Progenitor cell of endocrine pancreas (in vitro differentiated cells): Measurements from ENCODE around the gene SLC25A22. TPM values are rescaled to one million over a fixed set of nuclear protein-coding genes. Genes with fewer than 3 reads are reported as not detected.
A peak's percentile ranks its signal among the peaks of the same experiment; 100 is the strongest.

Experiments used
- DNase-seq: peaks from one replicate; pipeline ENCODE4 v3.0.0; 2021; ENCODE audit warnings: low spot score; ENCODE audit not compliant: unreplicated experiment
- H3K27ac Mint-ChIP-seq: 2 replicates; pipeline ENCODE4 v1.8.0; 2021; ENCODE audit warnings: mild to moderate bottlenecking, moderate library complexity, mixed read lengths
- H3K27me3 Mint-ChIP-seq: 2 replicates; pipeline ENCODE4 v1.8.0; 2021; ENCODE audit warnings: mixed read lengths
- H3K36me3 Mint-ChIP-seq: 2 replicates; pipeline ENCODE4 v1.8.0; 2022; ENCODE audit warnings: mixed read lengths; ENCODE audit not compliant: insufficient read depth
- H3K4me1 Mint-ChIP-seq: 2 replicates; pipeline ENCODE4 v1.8.0; 2021; ENCODE audit warnings: low read depth, mixed read lengths
- H3K4me3 Mint-ChIP-seq: 2 replicates; pipeline ENCODE4 v1.8.0; 2021; ENCODE audit warnings: low read depth, mild to moderate bottlenecking, moderate library complexity, mixed read lengths
- H3K9me3 Mint-ChIP-seq: 2 replicates; pipeline ENCODE4 v1.8.0; 2021; ENCODE audit warnings: low read depth, mixed read lengths
- CTCF ChIP-seq: fragments of 200-600 bp; sonication (generic); IDR thresholded peaks from one replicate; pipeline ENCODE4 v1.5.0; 2021; ENCODE audit warnings: antibody characterized with exemption, mild to moderate bottlenecking; ENCODE audit not compliant: unreplicated experiment
- total RNA-seq: library from RNA; stranded (reverse); gene quantifications from 2 replicates; pipeline ENCODE4 v1.2.1, GENCODE V29; 2021

Gene SLC25A22
- total RNA-seq, 1 donor from 2014 or later = 40.5 TPM

DNA sequence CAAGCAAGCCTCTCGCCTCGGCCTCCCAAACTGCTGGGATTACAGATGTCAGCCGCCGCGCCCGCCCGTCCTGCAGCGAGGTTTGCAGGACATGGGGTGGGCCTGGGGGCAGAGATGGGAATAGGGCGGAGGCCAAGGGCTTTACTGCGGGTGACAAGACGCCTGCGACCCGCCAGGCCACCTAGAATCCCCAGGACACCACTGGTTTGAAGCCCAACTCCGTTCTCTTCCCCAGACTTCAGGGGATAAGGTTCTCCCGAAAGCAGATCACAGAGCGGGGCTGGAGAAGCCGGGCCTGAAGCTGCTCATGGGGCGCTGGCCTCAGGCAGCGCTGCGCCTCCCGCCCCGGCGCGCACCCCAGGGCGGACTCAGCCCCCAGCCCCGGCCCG is 43.9 kb upstream of the SLC25A22 start:
- no peak for DNase-seq
- Mint-ChIP-seq H3K4me3 (peak overlapping the region; percentile 84), H3K9me3 (no peaks in the 10 kb centered on the region), H3K27me3 (peaks cover 3% of the 10 kb centered on the region), H3K27ac (peak overlapping the region; percentile 92), H3K4me1 (peaks cover 15% of the 10 kb centered on the region), H3K36me3 (no peaks in the 10 kb centered on the region)
- no peak for TF ChIP-seq CTCF

- Mint-ChIP-seq H3K36me3 (no peaks in the 10 kb centered on the region), H3K4me1 (peaks cover 14% of the 10 kb centered on the region), H3K27ac (no peak overlapping the region), H3K27me3 (no peaks in the 10 kb centered on the region), H3K4me3 (peak overlapping the region; percentile 84), H3K9me3 (no peaks in the 10 kb centered on the region)
- TF ChIP-seq CTCF = peak; percentile 24
- DNase-seq = no peak
Observed at GRCh38 chr11:839875-840617, 42.0 kb upstream of the SLC25A22 start.

- no peak for DNase-seq
- H3K4me1 Mint-ChIP-seq = peaks cover 10% of the 10 kb centered on the region
- no peaks in the 10 kb centered on the region for H3K27me3 Mint-ChIP-seq
- no peaks in the 10 kb centered on the region for H3K36me3 Mint-ChIP-seq
- H3K9me3 Mint-ChIP-seq = no peaks in the 10 kb centered on the region
- H3K27ac Mint-ChIP-seq = no peak overlapping the region
- H3K4me3 Mint-ChIP-seq = no peak overlapping the region
- TF ChIP-seq CTCF = no peak
Observed at GRCh38 chr11:839280-839623, 41.2 kb upstream of the SLC25A22 start.

DNA sequence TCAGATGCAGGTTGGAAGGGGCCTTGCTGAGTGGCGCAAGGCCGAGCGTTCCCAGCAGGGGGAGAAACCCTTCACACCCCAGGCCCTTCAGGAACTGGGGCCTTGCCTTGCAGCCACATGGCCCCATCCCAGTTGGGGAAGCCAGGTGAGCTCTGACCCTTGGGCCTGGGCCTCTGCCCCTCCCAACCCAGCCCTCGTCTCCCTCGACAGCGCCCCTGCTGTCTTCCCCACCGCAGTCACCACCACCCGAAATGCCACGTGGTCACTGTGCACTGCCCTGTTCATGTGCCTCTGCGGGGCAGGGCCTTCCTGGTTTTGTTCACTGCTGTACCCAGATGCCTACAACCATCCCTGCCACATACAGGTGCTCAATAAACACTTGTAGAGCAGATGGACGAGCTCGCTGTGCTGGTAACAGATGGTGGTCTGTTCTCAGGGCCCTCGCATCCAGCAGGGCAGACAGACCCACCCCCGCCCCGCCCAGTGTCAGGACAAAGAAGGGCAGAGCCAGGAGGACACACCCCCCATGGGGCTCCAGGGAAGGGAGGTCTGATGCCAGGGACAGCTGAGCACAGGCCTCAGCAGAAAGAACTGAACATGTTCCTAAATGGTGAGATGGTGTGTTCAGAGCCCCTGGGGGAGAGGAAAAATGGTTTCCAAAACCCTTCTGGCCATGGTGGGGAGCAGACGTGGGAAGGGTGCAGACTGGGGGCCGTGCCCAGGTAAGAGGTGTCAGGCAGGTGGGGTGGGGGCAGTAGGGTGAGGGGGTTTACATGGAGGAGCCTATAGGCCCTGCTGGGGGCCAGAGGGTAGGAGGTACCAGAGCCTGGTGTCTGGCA is 40.6 kb upstream of the SLC25A22 start:
- DNase-seq = no peak
- H3K4me3 Mint-ChIP-seq = no peak overlapping the region
- H3K27ac Mint-ChIP-seq = no peak overlapping the region
- peak; percentile 40 for TF ChIP-seq CTCF
- H3K4me1 Mint-ChIP-seq = peaks cover 12% of the 10 kb centered on the region
- H3K36me3 Mint-ChIP-seq = no peaks in the 10 kb centered on the region
- H3K27me3 Mint-ChIP-seq = no peaks in the 10 kb centered on the region
- no peaks in the 10 kb centered on the region for H3K9me3 Mint-ChIP-seq

DNA sequence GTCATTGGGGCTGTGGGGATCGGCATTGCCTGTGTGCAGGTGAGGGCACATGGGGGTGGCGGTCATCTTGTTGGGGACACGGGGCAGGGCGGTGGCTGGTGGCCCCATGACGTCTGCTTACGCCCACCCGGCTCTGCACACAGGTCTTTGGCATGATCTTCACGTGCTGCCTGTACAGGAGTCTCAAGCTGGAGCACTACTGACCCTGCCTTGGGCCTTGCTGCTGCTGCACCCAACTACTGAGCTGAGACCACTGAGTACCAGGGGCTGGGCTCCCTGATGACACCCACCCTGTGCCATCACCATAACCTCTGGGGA is 39.9 kb upstream of the SLC25A22 start:
- Mint-ChIP-seq H3K27ac (no peak overlapping the region), H3K4me1 (peaks cover 9% of the 10 kb centered on the region), H3K4me3 (no peak overlapping the region), H3K36me3 (no peaks in the 10 kb centered on the region), H3K9me3 (no peaks in the 10 kb centered on the region), H3K27me3 (no peaks in the 10 kb centered on the region)
- no peak for TF ChIP-seq CTCF
- DNase-seq = no peak
